ENCODE results near the gene PHACTR1. TPM values are rescaled to one million over a fixed set of nuclear protein-coding genes. Genes with fewer than 3 reads are reported as not detected.

The PHACTR1 gene
- total and polyA plus RNA-seq, 3 donors from 2014 or later = 5.1 to 7.6 (median 6.5) TPM

- Histone ChIP-seq H3K36me3 (ENCODE audit: low read depth, missing control alignments) (no peaks in the 10 kb centered on the region), H3K9me3 (no peaks in the 10 kb centered on the region), H3K4me3 (no peak overlapping the region), H3K27ac (no peak overlapping the region), H3K27me3 (no peaks in the 10 kb centered on the region), H3K4me1 (peaks cover 8% of the 10 kb centered on the region)
- intact Hi-C loops (cut with DNase I; ENCODE audit: low total_unique reads) = no loop called here
- DNase-seq = no peak
- TF ChIP-seq, protein P1, sequence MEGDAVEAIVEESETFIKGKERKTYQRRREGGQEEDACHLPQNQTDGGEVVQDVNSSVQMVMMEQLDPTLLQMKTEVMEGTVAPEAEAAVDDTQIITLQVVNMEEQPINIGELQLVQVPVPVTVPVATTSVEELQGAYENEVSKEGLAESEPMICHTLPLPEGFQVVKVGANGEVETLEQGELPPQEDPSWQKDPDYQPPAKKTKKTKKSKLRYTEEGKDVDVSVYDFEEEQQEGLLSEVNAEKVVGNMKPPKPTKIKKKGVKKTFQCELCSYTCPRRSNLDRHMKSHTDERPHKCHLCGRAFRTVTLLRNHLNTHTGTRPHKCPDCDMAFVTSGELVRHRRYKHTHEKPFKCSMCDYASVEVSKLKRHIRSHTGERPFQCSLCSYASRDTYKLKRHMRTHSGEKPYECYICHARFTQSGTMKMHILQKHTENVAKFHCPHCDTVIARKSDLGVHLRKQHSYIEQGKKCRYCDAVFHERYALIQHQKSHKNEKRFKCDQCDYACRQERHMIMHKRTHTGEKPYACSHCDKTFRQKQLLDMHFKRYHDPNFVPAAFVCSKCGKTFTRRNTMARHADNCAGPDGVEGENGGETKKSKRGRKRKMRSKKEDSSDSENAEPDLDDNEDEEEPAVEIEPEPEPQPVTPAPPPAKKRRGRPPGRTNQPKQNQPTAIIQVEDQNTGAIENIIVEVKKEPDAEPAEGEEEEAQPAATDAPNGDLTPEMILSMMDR (IDR thresholded peaks at IDR 0.05) = no peak
- no peak for TF ChIP-seq POLR2A (IDR thresholded peaks at IDR 0.05)
These were observed 321.7 kb downstream of the PHACTR1 start for GRCh38 chr6:13038315-13038714.

DNA sequence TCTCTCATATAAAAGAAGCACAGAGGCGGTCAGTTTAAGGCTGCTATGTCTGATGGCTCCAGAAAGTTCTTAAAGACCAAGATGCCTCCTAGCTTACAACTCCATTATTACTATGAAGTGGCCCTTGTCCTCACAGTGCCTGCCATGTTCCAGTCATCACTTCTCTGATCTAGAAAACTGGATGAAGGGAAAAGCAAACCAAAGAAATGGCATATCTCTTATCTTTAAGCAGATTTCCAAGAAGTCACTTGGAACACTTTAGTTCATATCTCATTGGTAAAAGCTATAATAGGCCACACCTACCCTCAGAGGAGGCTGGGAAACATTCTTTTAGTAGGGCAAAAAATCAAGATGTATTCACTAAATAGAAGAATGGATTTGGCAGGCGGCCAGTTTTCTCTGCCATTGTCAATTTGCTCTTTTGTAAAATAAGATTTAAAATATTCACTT is 322.2 kb downstream of the PHACTR1 start:
- Histone ChIP-seq H3K4me1 (peaks cover 8% of the 10 kb centered on the region), H3K27me3 (no peaks in the 10 kb centered on the region), H3K4me3 (no peak overlapping the region), H3K27ac (no peak overlapping the region), H3K9me3 (no peaks in the 10 kb centered on the region), H3K36me3 (ENCODE audit: low read depth, missing control alignments) (no peaks in the 10 kb centered on the region)
- TF ChIP-seq POLR2A (IDR thresholded peaks at IDR 0.05) = no peak
- TF ChIP-seq, protein P1 (IDR thresholded peaks at IDR 0.05) = no peak
- intact Hi-C loops (cut with DNase I; ENCODE audit: low total_unique reads) = no loop called here
- WGBS, 2 donors = 57 to 73% methylated on average over 2 of the region's 2 CpGs
- DNase-seq = peak; percentile 22

DNA sequence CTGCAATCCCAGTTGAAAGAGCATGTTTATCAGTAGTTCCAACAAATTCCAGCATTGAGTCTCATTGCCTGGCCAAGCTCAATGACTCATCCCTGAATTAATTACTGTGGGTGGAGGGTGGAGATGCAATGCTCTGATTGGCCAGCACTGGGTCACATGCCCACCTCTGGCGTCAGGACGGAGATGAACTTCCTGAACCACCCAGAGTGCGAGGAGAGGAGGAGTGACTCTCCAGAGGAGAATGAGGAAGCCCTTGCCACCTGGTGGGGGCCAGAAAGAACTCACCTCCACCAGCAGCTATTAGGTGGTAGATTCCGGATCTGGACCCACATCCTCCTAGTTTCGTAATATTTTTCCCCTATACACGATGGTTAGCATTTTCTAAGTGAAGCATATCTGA is 327.8 kb downstream of the PHACTR1 start:
- H3K4me1 ChIP-seq = no peaks in the 10 kb centered on the region
- intact Hi-C loops (cut with DNase I; ENCODE audit: low total_unique reads) = no loop called here
- WGBS, 2 donors = 67% methylated on average over 6 of the region's 6 CpGs

DNA sequence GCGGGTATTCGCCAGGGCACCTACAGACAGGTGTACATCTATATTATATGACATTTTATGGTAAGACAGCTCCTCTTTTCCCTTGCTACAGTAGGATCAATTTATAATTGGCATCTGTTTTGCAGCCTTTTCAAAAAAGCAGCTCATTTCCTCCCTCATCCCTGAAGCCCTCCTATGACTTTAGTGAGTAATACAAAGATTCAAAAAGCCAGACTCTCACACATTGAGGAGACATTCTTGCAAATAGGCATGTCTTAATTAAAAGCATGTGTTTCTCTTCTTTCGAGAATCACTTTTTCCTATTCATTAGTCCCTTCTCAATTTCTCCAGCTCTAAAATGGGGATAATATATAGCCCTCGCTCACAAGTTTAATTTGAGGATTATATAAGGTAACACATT is 328.3 kb downstream of the PHACTR1 start:
- Histone ChIP-seq H3K27me3 (no peaks in the 10 kb centered on the region), H3K27ac (no peak overlapping the region), H3K9me3 (no peaks in the 10 kb centered on the region), H3K4me3 (peak overlapping the region in 1 of 2 donors; percentile 11), H3K4me1 (no peaks in the 10 kb centered on the region), H3K36me3 (ENCODE audit: low read depth, missing control alignments) (no peaks in the 10 kb centered on the region)
- TF ChIP-seq, protein P1 (IDR thresholded peaks at IDR 0.05) = no peak
- TF ChIP-seq POLR2A (IDR thresholded peaks at IDR 0.05) = no peak
- DNase-seq = no peak
- WGBS, 2 donors = 46 to 76% methylated on average over 4 of the region's 4 CpGs
- intact Hi-C loops (cut with DNase I; ENCODE audit: low total_unique reads) = no loop called here

More for the DNA sequence above, 327.8 kb downstream of the PHACTR1 start:
- peak overlapping the region in 1 of 2 donors; percentile 11 for H3K4me3 ChIP-seq
- DNase-seq = peak; percentile 55
- TF ChIP-seq, protein P1 (IDR thresholded peaks at IDR 0.05) = no peak
- TF ChIP-seq POLR2A (IDR thresholded peaks at IDR 0.05) = no peak
- no peaks in the 10 kb centered on the region for H3K36me3 ChIP-seq (ENCODE audit: low read depth, missing control alignments)
- H3K9me3 ChIP-seq = no peaks in the 10 kb centered on the region
- no peak overlapping the region for H3K27ac ChIP-seq
- H3K27me3 ChIP-seq = no peaks in the 10 kb centered on the region

DNA sequence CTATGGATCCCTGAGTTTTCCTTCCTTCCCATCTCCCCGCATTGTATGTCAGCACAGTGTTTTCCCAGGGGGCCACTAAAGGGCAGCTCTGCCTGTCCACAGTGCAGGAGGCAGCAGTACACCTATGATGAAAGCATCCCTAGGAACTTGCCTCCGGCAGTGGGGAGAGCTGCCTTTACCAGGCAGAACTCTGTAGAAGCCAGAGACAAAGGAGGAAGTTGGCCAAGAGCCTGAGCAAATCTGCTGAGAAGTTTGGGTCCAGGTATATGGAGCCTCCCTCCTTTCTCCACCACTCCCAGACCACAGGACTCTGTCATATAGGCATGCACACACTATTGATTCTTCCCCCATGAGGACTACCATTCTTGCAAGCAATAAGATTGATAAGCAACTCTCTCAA is 329.1 kb downstream of the PHACTR1 start:
- DNase-seq = no peak
- intact Hi-C loops (cut with DNase I; ENCODE audit: low total_unique reads) = no loop called here
- Histone ChIP-seq H3K4me3 (no peak overlapping the region), H3K9me3 (no peaks in the 10 kb centered on the region), H3K27me3 (no peaks in the 10 kb centered on the region), H3K27ac (no peak overlapping the region), H3K36me3 (ENCODE audit: low read depth, missing control alignments) (no peaks in the 10 kb centered on the region), H3K4me1 (no peaks in the 10 kb centered on the region)
- WGBS, 2 donors = 63 to 75% methylated on average over 2 of the region's 2 CpGs
- TF ChIP-seq, protein P1 (IDR thresholded peaks at IDR 0.05) = no peak
- no peak for TF ChIP-seq POLR2A (IDR thresholded peaks at IDR 0.05)

Measured in testis (tissue), 3 donors.